ENCODE data around the gene PRSS57.
"Not testable (repeated sequence)": the region's sequence is repeated elsewhere in the genome, so short reads cannot be mapped to it uniquely, and the experiment has no call there.

Gene PRSS57

GRCh38 chr19:729564-729963 lies 34.3 kb upstream of the PRSS57 start:
- DNase-seq (ENCODE audit: low spot score in 2 of 2); H3K36me3 Mint-ChIP-seq; H3K9me3 Mint-ChIP-seq; H3K27ac Mint-ChIP-seq; ATAC-seq; H3K4me3 Mint-ChIP-seq: not testable (repeated sequence)
- peaks cover 21% of the 10 kb centered on the region for H3K4me1 Mint-ChIP-seq

- H3K9me3 Mint-ChIP-seq: no peaks in the 10 kb centered on the region
- ATAC-seq: no peak
- H3K4me3 Mint-ChIP-seq: no peak overlapping the region
- no peak overlapping the region for H3K27ac Mint-ChIP-seq
- H3K4me1 Mint-ChIP-seq: peaks cover 8% of the 10 kb centered on the region
- no peaks in the 10 kb centered on the region for H3K36me3 Mint-ChIP-seq
- no peak for DNase-seq (ENCODE audit: low spot score in 2 of 2)
These were observed 32.8 kb upstream of the PRSS57 start for GRCh38 chr19:728011-728410.

- Mint-ChIP-seq H3K4me3 (no peak overlapping the region), H3K4me1 (peaks cover under 1% of the 10 kb centered on the region), H3K9me3 (no peaks in the 10 kb centered on the region), H3K27ac (no peak overlapping the region), H3K36me3 (no peaks in the 10 kb centered on the region)
- ATAC-seq: no peak
- no peak for DNase-seq (ENCODE audit: low spot score in 2 of 2)
These were observed 32.0 kb upstream of the PRSS57 start for GRCh38 chr19:726993-727956.

- no peak for ATAC-seq
- no peak overlapping the region for H3K4me3 Mint-ChIP-seq
- H3K4me1 Mint-ChIP-seq: no peaks in the 10 kb centered on the region
These were observed 30.3 kb upstream of the PRSS57 start for GRCh38 chr19:725461-726089.

GRCh38 chr19:723714-724113 lies 28.5 kb upstream of the PRSS57 start:
- ATAC-seq (no peak), DNase-seq (ENCODE audit: low spot score in 2 of 2) (no peak)
- Mint-ChIP-seq H3K27ac (no peak overlapping the region), H3K36me3 (no peaks in the 10 kb centered on the region), H3K4me1 (no peaks in the 10 kb centered on the region), H3K9me3 (no peaks in the 10 kb centered on the region), H3K4me3 (no peak overlapping the region)

More at GRCh38 chr19:725461-726089, 30.3 kb upstream of the PRSS57 start:
- Mint-ChIP-seq H3K9me3 (no peaks in the 10 kb centered on the region), H3K27ac (no peak overlapping the region), H3K36me3 (no peaks in the 10 kb centered on the region)
- no peak for DNase-seq (ENCODE audit: low spot score in 2 of 2)

- Mint-ChIP-seq H3K27ac (no peak overlapping the region), H3K4me1 (no peaks in the 10 kb centered on the region), H3K4me3 (no peak overlapping the region), H3K9me3 (no peaks in the 10 kb centered on the region), H3K36me3 (no peaks in the 10 kb centered on the region)
- no peak for ATAC-seq
- DNase-seq (ENCODE audit: low spot score in 2 of 2): no peak
These were observed 28.0 kb upstream of the PRSS57 start for GRCh38 chr19:723247-723646.

- no peaks in the 10 kb centered on the region for H3K4me1 Mint-ChIP-seq
- no peak for ATAC-seq
- no peaks in the 10 kb centered on the region for H3K9me3 Mint-ChIP-seq
- DNase-seq (ENCODE audit: low spot score in 2 of 2): no peak
- H3K4me3 Mint-ChIP-seq: no peak overlapping the region
- no peaks in the 10 kb centered on the region for H3K36me3 Mint-ChIP-seq
- no peak overlapping the region for H3K27ac Mint-ChIP-seq
These were observed 27.4 kb upstream of the PRSS57 start for GRCh38 chr19:722553-723101.

- Mint-ChIP-seq H3K27ac (no peak overlapping the region), H3K36me3 (no peaks in the 10 kb centered on the region), H3K9me3 (peaks cover 4% of the 10 kb centered on the region), H3K4me1 (no peaks in the 10 kb centered on the region), H3K4me3 (no peak overlapping the region)
- no peak for ATAC-seq
- no peak for DNase-seq (ENCODE audit: low spot score in 2 of 2)
These were observed 25.3 kb upstream of the PRSS57 start for GRCh38 chr19:720345-721160.

GRCh38 chr19:719636-720344 lies 24.5 kb upstream of the PRSS57 start:
- DNase-seq (ENCODE audit: low spot score in 2 of 2) (no peak), ATAC-seq (no peak)
- H3K36me3 Mint-ChIP-seq: no peaks in the 10 kb centered on the region

GRCh38 chr19:718991-719512 lies 23.8 kb upstream of the PRSS57 start:
- H3K36me3 Mint-ChIP-seq: no peaks in the 10 kb centered on the region
- no peaks in the 10 kb centered on the region for H3K4me1 Mint-ChIP-seq
- H3K27ac Mint-ChIP-seq: no peak overlapping the region
- H3K4me3 Mint-ChIP-seq: no peak overlapping the region
- no peak for DNase-seq (ENCODE audit: low spot score in 2 of 2)
- H3K9me3 Mint-ChIP-seq: peaks cover 7% of the 10 kb centered on the region
- ATAC-seq: no peak

More at GRCh38 chr19:719636-720344, 24.5 kb upstream of the PRSS57 start:
- Mint-ChIP-seq H3K27ac (no peak overlapping the region), H3K4me1 (no peaks in the 10 kb centered on the region), H3K4me3 (no peak overlapping the region), H3K9me3 (peaks cover 7% of the 10 kb centered on the region)

- H3K4me3 Mint-ChIP-seq: no peak overlapping the region
- H3K4me1 Mint-ChIP-seq: no peaks in the 10 kb centered on the region
- DNase-seq (ENCODE audit: low spot score in 2 of 2): no peak
- no peak for ATAC-seq
- no peak overlapping the region for H3K27ac Mint-ChIP-seq
- H3K36me3 Mint-ChIP-seq: no peaks in the 10 kb centered on the region
- H3K9me3 Mint-ChIP-seq: peaks cover 7% of the 10 kb centered on the region
These were observed 23.1 kb upstream of the PRSS57 start for GRCh38 chr19:718251-718951.

- peaks cover 7% of the 10 kb centered on the region for H3K9me3 Mint-ChIP-seq
- no peaks in the 10 kb centered on the region for H3K4me1 Mint-ChIP-seq
These were observed 20.1 kb upstream of the PRSS57 start for GRCh38 chr19:715347-715746.

GRCh38 chr19:711254-711653 lies 16.0 kb upstream of the PRSS57 start:
- Mint-ChIP-seq H3K4me1 (no peaks in the 10 kb centered on the region), H3K4me3 (no peak overlapping the region), H3K27ac (no peak overlapping the region), H3K9me3 (peaks cover 7% of the 10 kb centered on the region), H3K36me3 (no peaks in the 10 kb centered on the region)
- no peak for DNase-seq (ENCODE audit: low spot score in 2 of 2)
- ATAC-seq: no peak

More at GRCh38 chr19:715347-715746, 20.1 kb upstream of the PRSS57 start:
- H3K27ac Mint-ChIP-seq: no peak overlapping the region
- no peak overlapping the region for H3K4me3 Mint-ChIP-seq
- ATAC-seq (no peak), DNase-seq (ENCODE audit: low spot score in 2 of 2) (no peak)
- H3K36me3 Mint-ChIP-seq: no peaks in the 10 kb centered on the region

GRCh38 chr19:710767-711166 lies 15.5 kb upstream of the PRSS57 start:
- Mint-ChIP-seq H3K4me1 (no peaks in the 10 kb centered on the region), H3K36me3 (no peaks in the 10 kb centered on the region), H3K4me3 (no peak overlapping the region), H3K9me3 (peaks cover 6% of the 10 kb centered on the region), H3K27ac (no peak overlapping the region)
- ATAC-seq (no peak), DNase-seq (ENCODE audit: low spot score in 2 of 2) (no peak)
